ENCODE results near the gene CDCA7.
"Not testable (repeated sequence)": the region's sequence is repeated elsewhere in the genome, so short reads cannot be mapped to it uniquely, and the experiment has no call there.

The CDCA7 gene

DNA sequence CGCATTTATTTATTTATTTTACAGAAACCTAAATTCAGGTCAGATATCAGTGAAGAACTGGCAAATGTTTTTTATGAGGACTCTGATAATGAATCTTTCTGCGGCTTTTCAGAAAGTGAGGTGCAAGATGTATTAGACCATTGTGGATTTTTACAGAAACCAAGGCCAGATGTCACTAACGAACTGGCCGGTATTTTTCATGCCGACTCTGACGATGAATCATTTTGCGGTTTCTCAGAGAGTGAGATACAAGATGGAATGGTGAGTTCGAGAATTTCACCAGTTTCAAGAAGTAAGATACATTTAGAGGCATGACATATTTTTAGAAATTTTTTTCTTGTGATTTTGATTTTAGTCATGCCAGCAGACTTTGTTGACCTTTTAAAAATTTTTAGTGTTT lies 4.6 kb downstream of the CDCA7 start:
- no peak for DNase-seq

GRCh38 chr2:173370198-173370597 lies 15.5 kb downstream of the CDCA7 start:
- DNase-seq, result no peak

DNA sequence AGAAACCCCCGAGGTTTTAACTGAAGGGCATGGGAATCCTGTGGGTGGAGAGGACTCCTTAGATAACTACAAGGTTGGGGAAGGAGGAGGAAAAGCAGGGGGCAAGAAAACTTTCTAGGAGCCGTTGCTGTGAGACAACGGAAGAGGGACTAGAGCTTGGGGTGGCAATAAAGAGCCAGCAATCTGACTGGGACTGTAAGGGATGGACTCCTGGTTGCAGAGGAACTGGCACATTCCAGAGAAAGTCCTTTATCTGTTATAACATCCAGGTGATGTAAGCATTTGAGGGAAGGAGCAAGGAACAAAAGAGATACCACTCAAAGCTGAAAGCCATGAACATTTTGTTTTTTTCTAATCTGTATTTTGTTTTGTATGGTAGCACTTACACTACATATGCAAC lies 16.4 kb downstream of the CDCA7 start:
- DNase-seq, result no peak

- no peak for DNase-seq
These were observed 18.6 kb downstream of the CDCA7 start for GRCh38 chr2:173373290-173373689.

DNA sequence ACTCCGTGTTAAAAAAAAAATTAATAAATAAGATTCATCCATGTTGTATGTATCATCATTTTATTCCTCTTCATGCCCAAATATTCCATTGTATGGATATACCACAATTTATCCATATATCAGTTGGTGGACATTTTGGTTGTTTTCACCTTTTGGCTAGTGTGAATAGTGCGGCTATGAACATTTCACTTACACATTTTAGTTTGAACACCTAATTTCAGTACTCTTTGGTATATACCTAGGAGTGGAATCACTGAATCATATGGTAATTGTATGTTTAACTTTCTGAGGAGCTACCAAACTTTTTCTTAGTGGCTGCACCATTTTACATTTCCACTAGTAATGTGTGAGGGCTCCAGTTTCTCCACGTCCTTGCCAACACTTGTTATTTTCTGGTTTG lies 20.0 kb downstream of the CDCA7 start:
- no peak for DNase-seq

- DNase-seq, result not testable (repeated sequence)
These were observed 30.9 kb downstream of the CDCA7 start for GRCh38 chr2:173385534-173385933.

DNA sequence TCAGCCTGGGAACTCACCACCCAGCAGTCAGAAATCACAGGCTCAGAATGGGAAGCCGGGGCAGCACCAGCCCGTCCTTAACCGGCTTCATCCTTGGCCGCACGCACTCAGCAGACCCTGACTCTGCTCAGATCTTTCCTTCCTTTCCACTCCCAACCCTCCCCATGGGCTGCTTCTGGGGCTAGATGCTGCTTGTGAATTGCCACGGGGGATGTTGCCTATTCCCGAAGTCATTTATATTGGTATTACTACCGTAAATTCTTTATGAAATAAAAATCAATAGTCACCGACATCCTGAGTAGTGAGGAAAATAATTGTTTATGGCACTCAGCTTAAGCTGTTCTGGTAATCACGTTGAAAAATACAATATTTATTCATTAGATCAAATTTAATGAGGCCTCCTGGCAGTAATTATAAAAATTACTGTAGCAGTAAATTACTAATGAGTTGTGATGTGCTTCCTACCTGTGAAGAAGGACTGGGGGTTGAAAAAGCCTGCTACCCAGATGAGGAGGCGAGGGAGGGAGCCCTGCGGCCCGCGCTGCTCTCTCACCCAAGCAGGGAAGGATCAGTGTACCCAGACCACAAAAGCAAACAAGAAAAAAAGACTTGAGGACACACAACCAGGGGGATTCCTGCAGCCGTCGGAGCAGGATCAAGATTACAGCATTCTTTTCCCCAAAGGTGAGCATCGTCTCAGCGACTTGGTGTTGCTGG lies 31.5 kb downstream of the CDCA7 start:
- no peak for DNase-seq

DNA sequence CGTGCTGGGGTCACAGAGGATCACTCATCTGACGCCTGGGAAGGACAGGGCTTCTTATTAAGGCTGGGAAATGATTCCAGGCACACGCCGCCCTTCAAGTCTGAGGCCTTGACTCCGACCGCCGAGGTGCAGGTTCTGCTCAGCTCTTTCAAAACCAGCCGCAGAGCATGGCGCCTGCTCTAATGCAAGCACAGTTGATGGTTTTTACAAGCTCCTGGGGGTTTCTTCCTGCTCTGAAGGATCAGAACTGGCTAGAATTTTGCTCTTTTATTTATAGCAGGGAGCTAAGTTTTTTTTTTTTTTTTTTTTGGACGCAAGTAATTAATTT lies 32.0 kb downstream of the CDCA7 start:
- DNase-seq, result no peak

DNA sequence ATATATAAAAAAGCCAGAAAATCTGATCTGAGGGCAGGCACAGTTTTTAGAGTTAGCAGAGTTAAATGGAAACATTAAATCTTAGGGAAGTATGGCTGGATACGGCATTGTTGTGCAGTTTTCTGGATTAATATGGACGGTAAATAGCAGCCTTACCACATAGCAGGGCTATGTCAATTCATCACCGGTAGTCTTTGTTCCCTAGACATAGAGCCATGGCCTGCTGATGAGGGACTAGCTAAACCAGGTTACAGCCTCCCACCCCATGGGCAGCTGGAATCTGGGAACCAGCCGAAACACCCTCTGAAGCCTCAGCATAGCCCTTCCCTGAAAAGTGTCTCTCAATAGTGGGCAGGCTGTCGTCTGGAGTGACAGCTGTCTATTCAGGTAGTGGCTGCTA lies 32.4 kb downstream of the CDCA7 start:
- DNase-seq, result no peak

- DNase-seq, result no peak
These were observed 33.0 kb downstream of the CDCA7 start for GRCh38 chr2:173387660-173388059.

- no peak for DNase-seq
These were observed 34.1 kb downstream of the CDCA7 start for GRCh38 chr2:173388795-173389194.

GRCh38 chr2:173390036-173390435 lies 35.4 kb downstream of the CDCA7 start:
- no peak for DNase-seq

DNA sequence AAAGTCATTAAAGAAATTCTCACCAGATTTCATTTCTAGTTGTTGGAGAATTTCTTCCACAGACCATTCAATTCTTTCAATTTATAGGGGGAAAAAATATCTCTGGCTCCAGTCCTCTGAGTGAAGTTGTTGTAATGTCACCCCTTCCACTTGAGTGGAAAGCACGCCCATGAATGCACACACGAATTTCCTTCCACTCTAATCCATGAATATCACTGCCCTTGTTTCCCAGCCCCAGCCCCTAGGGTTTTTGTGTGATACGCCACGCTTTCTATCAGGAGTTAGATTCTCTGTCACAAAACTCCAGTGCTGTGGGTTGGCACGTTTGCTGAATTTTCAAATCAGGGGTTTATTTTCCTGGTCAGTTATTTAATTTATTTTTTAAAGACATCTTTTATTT lies 38.1 kb downstream of the CDCA7 start:
- no peak for DNase-seq

- DNase-seq, result no peak
These were observed 38.5 kb downstream of the CDCA7 start for GRCh38 chr2:173393186-173393585.

- no peak for DNase-seq
These were observed 39.0 kb downstream of the CDCA7 start for GRCh38 chr2:173393636-173394035.

GRCh38 chr2:173394091-173394974 lies 39.7 kb downstream of the CDCA7 start:
- no peak for DNase-seq

- DNase-seq, result no peak
These were observed 41.1 kb downstream of the CDCA7 start for GRCh38 chr2:173395567-173396351.

DNA sequence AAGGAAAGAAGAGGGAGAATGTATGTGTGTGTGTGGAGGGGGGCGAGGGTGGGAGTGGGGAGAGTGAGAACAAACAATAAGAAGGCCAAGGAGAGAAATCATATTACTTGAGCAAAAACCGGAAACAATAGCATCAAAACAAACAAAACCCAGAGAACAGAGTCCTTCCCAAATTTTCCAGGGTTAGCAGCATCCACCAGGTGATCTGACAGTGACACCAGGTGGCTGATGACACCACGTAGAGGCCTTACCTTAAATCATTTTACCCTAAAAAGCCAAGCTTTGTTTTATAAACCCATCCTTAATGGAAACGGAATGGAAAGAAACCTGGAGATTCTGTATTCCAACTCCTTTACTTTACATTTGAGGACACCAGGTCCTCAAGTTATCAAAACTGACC lies 42.9 kb downstream of the CDCA7 start:
- DNase-seq, result peak; percentile 1

- DNase-seq, result no peak
These were observed 44.6 kb downstream of the CDCA7 start for GRCh38 chr2:173399229-173399628.

DNA sequence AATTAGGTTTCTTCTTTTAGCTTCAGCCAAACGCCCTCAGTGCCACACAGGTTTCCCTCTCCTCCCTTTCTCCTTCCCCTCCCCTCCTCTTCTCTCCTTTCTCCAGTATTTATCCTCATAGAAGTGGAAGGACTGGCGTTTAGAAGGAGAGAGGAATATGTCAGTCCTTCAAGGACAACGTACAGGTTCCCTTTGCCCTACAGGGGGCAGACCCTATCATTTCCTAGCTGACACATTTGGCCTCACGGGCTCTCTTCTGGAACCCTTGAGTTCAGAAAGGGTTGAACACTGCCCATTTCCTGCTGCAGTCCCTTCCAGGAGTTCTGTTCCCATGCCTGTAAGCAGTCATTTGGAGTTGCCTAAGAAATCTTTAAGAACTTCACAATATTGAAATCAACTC lies 46.1 kb downstream of the CDCA7 start:
- no peak for DNase-seq

- no peak for DNase-seq
These were observed 47.1 kb downstream of the CDCA7 start for GRCh38 chr2:173401716-173402326.

- DNase-seq, result peak; percentile 36
These were observed 47.8 kb downstream of the CDCA7 start for GRCh38 chr2:173402405-173402974.
